HUES6 (cell line): ENCODE data around the gene XYLB.
A peak's percentile ranks its signal among the peaks of the same experiment; 100 is the strongest.
"Not testable (repeated sequence)": the region's sequence is repeated elsewhere in the genome, so short reads cannot be mapped to it uniquely, and the experiment has no call there.

ENCODE experiments used
- H3K27ac ChIP-seq: 2 replicates; pipeline ENCODE4 v1.7.0; 2013; ENCODE audit warnings: low read depth, mild to moderate bottlenecking, low read length, inconsistent platforms
- H3K27me3 ChIP-seq: 2 replicates; pipeline ENCODE4 v1.6.1; 2013; ENCODE audit warnings: low read length; ENCODE audit not compliant: control insufficient read depth, insufficient read depth
- H3K36me3 ChIP-seq: 2 replicates; pipeline ENCODE4 v1.6.1; 2013; ENCODE audit warnings: low read length; ENCODE audit not compliant: control insufficient read depth, insufficient read depth
- H3K4me1 ChIP-seq: 2 replicates; pipeline ENCODE4 v1.6.1; 2013; ENCODE audit warnings: low read length; ENCODE audit not compliant: control insufficient read depth, insufficient read depth
- H3K4me3 ChIP-seq: 2 replicates; pipeline ENCODE4 v1.5.1; 2013; ENCODE audit warnings: low read depth, low read length
- H3K9ac ChIP-seq: one replicate; pipeline ENCODE4 v1.6.1; 2013; ENCODE audit warnings: mild to moderate bottlenecking, low read length
- H3K9me3 ChIP-seq: 2 replicates; pipeline ENCODE4 v1.6.1; 2013; ENCODE audit warnings: low read depth, low read length; ENCODE audit not compliant: control insufficient read depth, insufficient read depth

XYLB gene

DNA sequence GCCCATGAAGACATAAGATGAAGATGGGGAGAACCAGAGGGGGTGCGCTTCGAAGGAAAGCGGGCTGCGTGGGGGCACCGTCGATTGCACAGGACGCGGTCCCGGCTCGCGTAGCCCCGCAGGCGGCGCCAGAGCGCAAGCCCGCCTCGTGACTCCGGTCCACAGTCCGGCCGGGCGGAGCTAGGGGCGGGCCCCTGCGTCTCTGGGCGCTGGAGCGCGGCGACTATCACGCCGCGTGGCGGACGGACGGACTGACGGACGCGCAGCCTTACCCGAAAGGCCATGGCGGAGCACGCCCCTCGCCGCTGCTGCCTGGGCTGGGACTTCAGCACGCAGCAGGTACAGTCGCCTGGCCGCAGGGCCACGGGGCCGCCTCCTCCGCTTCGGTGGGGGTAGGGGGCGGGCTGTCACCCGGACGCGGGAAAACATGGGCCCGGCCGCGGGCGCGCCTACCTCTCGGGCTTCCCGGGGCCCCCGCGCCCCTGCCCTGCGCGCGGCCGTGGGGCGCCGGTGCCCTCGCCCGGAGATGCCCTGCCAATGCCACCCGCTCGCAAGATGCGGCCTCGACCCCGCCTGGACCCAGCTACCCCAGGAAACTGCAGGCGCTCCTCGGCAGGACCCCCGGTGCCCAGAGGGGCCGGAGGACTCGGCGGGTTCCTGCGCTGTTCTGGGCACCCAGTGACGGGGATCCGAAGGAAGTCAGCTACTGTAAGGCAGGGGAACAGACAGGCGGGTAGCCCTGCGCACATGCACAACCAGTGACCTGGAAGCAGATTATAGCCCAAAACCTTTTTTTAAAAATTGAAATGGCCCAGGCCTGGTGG, at the start of gene XYLB:
Gene XYLB (plus strand): TSS at position 199 of the 824 bp plus-strand sequence. CDS start 84 bp downstream, at position 283.
- Histone ChIP-seq H3K4me3 (peak within 1 kb of the TSS; percentile 77), H3K36me3 (no peaks in the 10 kb centered on the region), H3K27ac (no peak within 1 kb of the TSS), H3K9me3 (peaks cover 3% of the 10 kb centered on the region; the same call in 1 of the 2 replicates), H3K27me3 (peaks cover 14% of the 10 kb centered on the region), H3K9ac (peak within 1 kb of the TSS; percentile 21), H3K4me1 (no peaks in the 10 kb centered on the region)

DNA sequence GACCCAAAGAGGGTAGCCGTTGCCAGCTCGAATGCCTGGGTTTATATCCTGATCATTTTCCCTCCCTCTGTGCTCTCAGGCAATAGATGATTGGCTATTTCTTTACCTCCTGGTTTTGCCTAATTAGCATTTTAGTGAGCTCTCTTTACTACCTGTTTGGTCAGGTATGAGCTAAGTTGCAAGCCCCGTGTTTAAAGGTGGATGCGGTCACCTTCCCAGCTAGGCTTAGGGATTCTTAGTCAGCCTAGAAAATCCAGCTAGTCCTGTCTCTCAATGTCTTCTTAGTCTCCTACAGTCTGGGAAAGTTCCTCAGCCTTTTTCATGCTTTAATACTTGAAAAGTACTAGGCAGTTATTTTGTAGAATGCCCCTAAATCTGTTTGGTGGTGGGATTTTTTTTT, 49.5 kb upstream of the XYLB start:
- not testable (repeated sequence) for H3K36me3 ChIP-seq, H3K9me3 ChIP-seq, H3K27ac ChIP-seq, H3K9ac ChIP-seq, H3K27me3 ChIP-seq, H3K4me1 ChIP-seq, H3K4me3 ChIP-seq

DNA sequence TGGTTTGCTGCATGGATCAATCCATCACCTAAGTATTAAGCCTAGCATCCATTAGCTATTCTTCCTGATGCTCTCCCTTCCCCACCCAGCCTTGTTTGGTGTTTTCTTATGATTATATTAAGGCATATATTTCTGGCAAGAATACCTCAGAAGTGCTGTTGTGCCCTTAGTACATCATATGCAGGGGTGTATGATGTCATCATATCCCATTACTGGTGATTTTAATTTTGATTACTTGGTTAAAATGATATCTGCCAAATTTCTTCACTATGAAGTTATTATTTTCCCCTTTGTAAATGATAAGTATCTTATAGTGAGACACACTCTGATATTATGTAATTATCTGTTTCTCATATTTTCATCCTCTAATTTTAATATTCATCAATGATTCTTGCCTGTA, 49.0 kb upstream of the XYLB start:
- no peaks in the 10 kb centered on the region for H3K4me1 ChIP-seq
- H3K4me3 ChIP-seq: no peak overlapping the region
- no peaks in the 10 kb centered on the region for H3K9me3 ChIP-seq
- H3K36me3 ChIP-seq: no peaks in the 10 kb centered on the region
- H3K27me3 ChIP-seq: no peaks in the 10 kb centered on the region
- no peak overlapping the region for H3K27ac ChIP-seq
- H3K9ac ChIP-seq: no peak overlapping the region

DNA sequence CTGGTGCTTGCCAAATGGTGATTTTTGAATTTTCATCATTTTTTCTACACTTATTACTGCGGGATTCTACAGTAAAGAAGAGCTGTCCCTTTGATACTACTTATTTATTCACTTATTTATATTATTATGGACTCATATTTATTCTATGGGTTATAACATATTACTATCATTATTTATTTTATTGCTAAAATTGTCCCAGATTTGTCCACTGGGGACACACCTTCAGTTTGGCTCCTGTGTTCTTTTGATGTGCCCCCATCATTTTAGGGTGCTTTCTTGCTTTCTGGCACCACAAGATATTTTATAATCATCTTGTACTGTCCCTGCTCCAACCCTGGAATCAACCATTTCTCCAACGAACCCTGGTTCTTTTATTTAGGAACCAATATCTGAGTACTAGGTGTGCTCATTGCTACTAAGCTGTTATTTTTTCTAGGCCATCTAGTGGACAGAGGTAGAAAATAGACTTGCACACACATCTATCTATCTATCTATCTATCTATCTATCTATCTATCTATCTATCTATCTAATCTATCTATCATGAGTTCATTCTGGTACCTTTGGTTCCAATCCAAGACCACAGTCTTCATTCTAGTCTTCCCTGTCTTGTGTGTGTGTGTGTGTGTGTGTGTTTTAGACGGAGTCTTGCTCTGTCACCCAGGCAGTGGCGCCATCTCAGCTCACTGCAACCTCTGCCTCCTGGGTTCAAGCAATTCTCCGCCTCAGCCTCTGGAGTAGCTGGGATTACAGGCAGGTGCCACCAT, 48.5 kb upstream of the XYLB start:
- no peak overlapping the region for H3K4me3 ChIP-seq
- no peaks in the 10 kb centered on the region for H3K4me1 ChIP-seq
- no peak overlapping the region for H3K9ac ChIP-seq
- no peaks in the 10 kb centered on the region for H3K27me3 ChIP-seq
- H3K9me3 ChIP-seq: no peaks in the 10 kb centered on the region
- no peaks in the 10 kb centered on the region for H3K36me3 ChIP-seq
- no peak overlapping the region for H3K27ac ChIP-seq

DNA sequence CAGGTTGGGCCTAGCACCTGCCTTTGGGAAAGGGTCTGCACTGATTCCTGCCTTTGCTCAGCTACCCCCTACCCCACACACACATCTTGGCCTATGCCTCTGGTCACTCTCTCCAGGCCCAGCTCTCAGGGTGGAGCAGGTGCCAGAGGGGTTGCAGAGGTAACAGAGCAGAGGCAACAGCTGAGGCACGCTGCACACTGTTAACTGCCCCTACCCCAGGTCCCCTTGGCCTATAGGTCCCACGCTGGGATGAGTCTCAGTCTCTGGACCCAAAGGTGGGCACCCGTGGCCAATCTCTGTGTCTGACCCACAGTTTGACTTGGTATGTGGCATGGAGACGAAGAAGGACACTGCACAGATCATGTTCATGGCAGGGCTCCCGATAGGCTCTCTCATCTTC, 39.6 kb upstream of the XYLB start:
- no peaks in the 10 kb centered on the region for H3K4me1 ChIP-seq
- H3K9me3 ChIP-seq: no peaks in the 10 kb centered on the region
- H3K4me3 ChIP-seq: no peak overlapping the region
- H3K36me3 ChIP-seq: no peaks in the 10 kb centered on the region
- H3K9ac ChIP-seq: no peak overlapping the region
- no peaks in the 10 kb centered on the region; the same call in 1 of the 2 replicates for H3K27me3 ChIP-seq
- H3K27ac ChIP-seq: no peak overlapping the region

DNA sequence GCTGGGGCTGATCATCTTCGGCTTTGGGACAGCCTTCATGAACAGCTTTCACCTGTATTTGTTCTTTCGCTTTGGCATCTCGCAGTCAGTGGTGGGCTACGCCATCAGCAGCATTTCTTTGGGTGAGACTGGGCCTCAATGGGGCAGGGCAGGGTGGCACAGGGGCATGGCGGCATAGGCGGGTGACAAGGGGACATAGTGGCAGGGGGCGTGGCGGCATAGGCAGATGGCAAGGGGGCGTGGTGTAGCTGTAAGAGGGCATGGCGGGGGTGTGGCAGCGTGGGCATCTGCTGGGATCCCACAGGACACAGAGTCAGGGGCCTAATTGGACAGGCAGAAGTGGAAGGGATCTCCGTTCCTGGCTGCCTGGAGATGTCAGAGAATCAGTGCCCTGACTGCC, 39.0 kb upstream of the XYLB start:
- H3K36me3 ChIP-seq: no peaks in the 10 kb centered on the region
- H3K27me3 ChIP-seq: no peaks in the 10 kb centered on the region; the same call in 1 of the 2 replicates
- no peak overlapping the region for H3K9ac ChIP-seq
- no peak overlapping the region for H3K27ac ChIP-seq
- H3K4me1 ChIP-seq: no peaks in the 10 kb centered on the region
- no peaks in the 10 kb centered on the region for H3K9me3 ChIP-seq
- no peak overlapping the region for H3K4me3 ChIP-seq

DNA sequence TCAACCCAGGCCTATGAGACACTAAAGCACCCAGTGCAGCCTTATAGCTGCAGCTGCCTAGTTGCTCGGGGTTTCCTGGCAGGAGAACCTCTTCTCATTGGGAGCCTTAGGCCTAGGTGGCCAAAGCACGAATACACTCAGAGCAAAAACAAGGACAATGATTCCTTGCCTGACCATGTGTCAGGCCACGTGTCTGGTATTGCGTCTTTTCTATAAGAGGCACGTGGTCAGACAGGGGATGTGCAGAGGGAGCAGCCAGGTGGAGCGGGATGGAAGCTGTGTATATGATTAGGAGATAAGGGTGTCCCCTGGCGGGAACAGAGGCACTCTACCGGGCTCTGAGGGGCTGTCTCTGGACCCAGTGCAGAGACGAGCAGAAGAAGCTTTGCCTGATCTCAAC, 38.1 kb upstream of the XYLB start:
- no peak overlapping the region for H3K9ac ChIP-seq
- no peaks in the 10 kb centered on the region for H3K36me3 ChIP-seq
- no peak overlapping the region for H3K27ac ChIP-seq
- H3K9me3 ChIP-seq: no peaks in the 10 kb centered on the region
- H3K4me3 ChIP-seq: no peak overlapping the region
- H3K4me1 ChIP-seq: no peaks in the 10 kb centered on the region
- H3K27me3 ChIP-seq: no peaks in the 10 kb centered on the region; the same call in 1 of the 2 replicates

DNA sequence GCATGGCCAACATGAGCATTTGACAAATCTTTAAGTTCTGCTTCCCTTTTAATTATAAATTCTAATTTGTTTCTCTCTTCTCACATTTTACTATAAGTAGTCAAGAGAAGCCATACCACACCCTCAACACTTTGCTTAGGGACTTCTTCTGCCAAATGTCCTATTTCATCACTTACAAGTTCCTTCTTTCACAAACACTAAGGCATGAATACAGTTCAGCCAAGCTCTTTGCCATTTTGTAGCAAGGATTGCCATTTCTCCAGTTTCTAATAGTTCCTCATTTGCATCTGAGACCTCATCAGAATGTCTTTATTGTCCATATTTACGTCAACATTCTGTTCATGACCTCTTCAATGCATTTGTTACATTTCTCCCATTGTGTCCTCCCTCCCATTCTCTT, 35.1 kb upstream of the XYLB start:
- H3K9ac ChIP-seq: no peak overlapping the region
- H3K36me3 ChIP-seq: no peaks in the 10 kb centered on the region
- no peak overlapping the region for H3K27ac ChIP-seq
- H3K4me1 ChIP-seq: peaks cover 3% of the 10 kb centered on the region; the same call in 1 of the 2 replicates
- no peak overlapping the region for H3K4me3 ChIP-seq
- H3K9me3 ChIP-seq: no peaks in the 10 kb centered on the region
- no peaks in the 10 kb centered on the region; the same call in 1 of the 2 replicates for H3K27me3 ChIP-seq

DNA sequence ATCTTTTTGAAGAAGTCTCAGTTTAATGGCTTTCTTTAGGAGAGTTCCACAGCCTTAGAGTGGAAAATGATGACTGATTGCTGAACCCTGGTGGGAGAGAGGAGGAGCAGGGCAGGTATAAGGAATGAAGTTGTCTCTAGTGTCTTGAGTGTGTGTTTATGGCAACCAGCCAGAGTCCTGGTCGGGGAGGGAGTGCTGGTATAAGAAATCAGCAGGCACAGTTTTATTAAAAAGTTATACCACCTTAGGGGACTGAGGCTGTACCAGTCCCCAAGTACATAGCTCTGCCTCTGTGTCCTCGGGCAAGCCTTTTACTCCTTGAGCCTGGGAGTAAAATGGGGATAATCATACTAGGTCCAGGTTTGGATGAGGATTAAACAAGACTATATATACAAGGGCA, 34.6 kb upstream of the XYLB start:
- peaks cover 3% of the 10 kb centered on the region; the same call in 1 of the 2 replicates for H3K4me1 ChIP-seq
- no peaks in the 10 kb centered on the region; the same call in 1 of the 2 replicates for H3K27me3 ChIP-seq
- no peaks in the 10 kb centered on the region for H3K36me3 ChIP-seq
- H3K27ac ChIP-seq: no peak overlapping the region
- H3K9ac ChIP-seq: no peak overlapping the region
- H3K9me3 ChIP-seq: no peaks in the 10 kb centered on the region
- no peak overlapping the region for H3K4me3 ChIP-seq

DNA sequence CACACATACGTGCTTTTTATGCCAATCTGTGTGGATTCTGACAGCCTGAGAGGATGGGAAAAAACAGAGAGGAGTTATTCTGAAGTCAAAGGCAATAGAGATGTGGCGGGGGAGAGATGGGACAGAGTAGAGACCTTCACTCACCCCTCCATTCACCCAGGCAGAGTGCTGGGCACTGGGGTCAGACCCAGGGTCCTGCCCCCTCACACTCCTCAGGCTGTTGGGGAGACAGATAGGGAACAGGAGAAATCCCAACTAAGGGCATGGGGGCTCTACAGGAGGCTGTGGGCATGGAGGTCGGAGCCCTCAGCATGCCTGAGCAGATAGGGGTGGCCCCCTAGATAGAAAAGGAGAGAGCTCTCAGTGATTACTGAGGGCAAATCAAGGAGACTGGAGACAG, 34.2 kb upstream of the XYLB start:
- no peaks in the 10 kb centered on the region for H3K36me3 ChIP-seq
- no peaks in the 10 kb centered on the region for H3K9me3 ChIP-seq
- H3K4me3 ChIP-seq: no peak overlapping the region
- H3K4me1 ChIP-seq: peaks cover 3% of the 10 kb centered on the region; the same call in 1 of the 2 replicates
- no peak overlapping the region for H3K9ac ChIP-seq
- no peaks in the 10 kb centered on the region; the same call in 1 of the 2 replicates for H3K27me3 ChIP-seq
- H3K27ac ChIP-seq: no peak overlapping the region

DNA sequence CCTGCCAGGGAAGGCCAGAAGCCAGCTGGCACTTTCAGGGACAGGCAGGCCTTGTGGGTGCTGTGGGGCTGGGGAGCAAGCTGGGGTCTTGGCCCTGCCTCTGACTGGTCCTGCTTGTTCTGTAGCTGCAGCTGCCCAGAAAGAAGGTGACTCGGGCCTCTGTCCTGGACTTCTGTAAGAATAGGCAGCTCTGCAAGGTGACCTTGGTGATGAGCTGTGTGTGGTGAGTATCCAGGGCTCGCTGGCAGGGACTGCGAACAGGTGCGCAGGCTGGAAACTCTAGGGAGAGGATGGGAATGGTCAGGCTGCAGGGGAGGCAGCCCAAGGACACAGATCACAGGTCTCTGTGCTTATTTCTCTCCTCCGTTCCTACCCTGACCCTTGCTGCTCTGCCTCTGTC, 33.3 kb upstream of the XYLB start:
- Histone ChIP-seq H3K27ac (no peak overlapping the region), H3K4me3 (no peak overlapping the region), H3K9ac (no peak overlapping the region), H3K27me3 (no peaks in the 10 kb centered on the region; the same call in 1 of the 2 replicates), H3K36me3 (no peaks in the 10 kb centered on the region), H3K9me3 (no peaks in the 10 kb centered on the region), H3K4me1 (peaks cover 3% of the 10 kb centered on the region; the same call in 1 of the 2 replicates)
